ENCODE data around the gene ATXN1. TPM values are rescaled to one million over a fixed set of nuclear protein-coding genes. Genes with fewer than 3 reads are reported as not detected.

The ATXN1 gene
- total and polyA plus RNA-seq, 2 experiments from 2014 or later, result 14.2 to 20.1 TPM

GRCh38 chr6:16731478-16732051 is 29.7 kb downstream of the ATXN1 start:
- Histone ChIP-seq H3K27ac (no peak overlapping the region), H3K4me1 (ENCODE audit: insufficient read depth) (peaks cover 30% of the 10 kb centered on the region), H3K4me3 (no peak overlapping the region), H3K27me3 (replicated peaks; ENCODE audit: insufficient read depth) (no peaks in the 10 kb centered on the region), H3K9ac (no peak overlapping the region), H3K4me2 (ENCODE audit: unreplicated experiment) (no peak overlapping the region), H3K9me2 (ENCODE audit: insufficient read depth) (no peaks in the 10 kb centered on the region), H3K36me3 (ENCODE audit: low read depth) (no peaks in the 10 kb centered on the region), H4K20me1 (ENCODE audit: insufficient read depth) (no peaks in the 10 kb centered on the region), H3K9me3 (ENCODE audit: low read depth) (no peaks in the 10 kb centered on the region), H2AFZ (no peak overlapping the region), H3K79me2 (ENCODE audit: insufficient read depth) (peaks cover 95% of the 10 kb centered on the region), H3F3A (ENCODE audit: insufficient read depth) (peaks cover 26% of the 10 kb centered on the region)
- no peak for DNase-seq
- in situ Hi-C loops (cut with MboI), result no loop called here
- WGBS, 2 experiments (ENCODE audit: low coverage in 1 of 2, low lambda C conversion rate in 2 of 2, missing lambda C conversion rate in 2 of 2), result 83 to 86% methylated on average over 6 of the region's 6 CpGs
- TF ChIP-seq EZH2phosphoT487 (IDR thresholded peaks at IDR 0.05; ENCODE audit: insufficient read depth, low read depth), result no peak
- TF ChIP-seq EZH2 (IDR thresholded peaks at IDR 0.05; ENCODE audit: insufficient read depth, poor library complexity, severe bottlenecking), result no peak

DNA sequence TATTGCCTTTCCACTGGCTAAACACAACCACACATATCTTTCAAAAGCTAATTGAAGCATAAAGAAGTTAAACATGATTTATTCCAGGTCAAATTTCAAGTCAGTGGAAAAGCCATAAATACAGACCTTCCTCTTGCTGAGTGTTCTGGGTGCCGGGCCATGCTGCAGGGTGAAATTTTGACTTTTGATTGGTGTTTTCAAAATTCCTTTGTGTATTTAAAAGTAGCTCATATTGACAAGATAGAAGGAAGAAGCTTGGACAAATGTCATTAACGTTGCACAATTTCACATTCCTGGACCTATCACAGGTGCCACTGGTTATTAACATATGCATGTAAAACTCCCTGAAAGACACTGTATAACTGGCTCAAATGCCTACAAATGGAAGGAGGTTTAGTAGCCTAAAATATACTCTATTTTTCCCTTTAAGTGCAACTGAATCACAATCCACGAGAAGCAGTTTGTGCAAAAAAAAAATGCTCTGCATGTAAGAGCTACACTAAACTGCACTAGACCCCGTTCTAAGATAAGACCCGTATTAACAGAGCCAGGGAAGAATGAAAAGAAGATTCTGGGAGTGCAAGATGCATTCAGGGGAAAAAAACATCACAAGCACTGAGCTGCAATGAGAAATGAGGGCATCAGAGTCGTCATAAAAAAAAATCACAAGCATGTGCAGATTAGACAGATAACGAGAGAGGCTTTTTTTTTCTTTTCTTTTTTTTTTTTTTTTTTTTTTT is 30.4 kb downstream of the ATXN1 start:
- H3K9me2 ChIP-seq (ENCODE audit: insufficient read depth), result no peaks in the 10 kb centered on the region
- TF ChIP-seq EZH2phosphoT487 (IDR thresholded peaks at IDR 0.05; ENCODE audit: insufficient read depth, low read depth) (no peak), EZH2 (IDR thresholded peaks at IDR 0.05; ENCODE audit: insufficient read depth, poor library complexity, severe bottlenecking) (no peak)
- H3K79me2 ChIP-seq (ENCODE audit: insufficient read depth), result peaks cover 89% of the 10 kb centered on the region
- no peaks in the 10 kb centered on the region for H3K27me3 ChIP-seq (replicated peaks; ENCODE audit: insufficient read depth)
- H3K4me3 ChIP-seq, result no peak overlapping the region
- in situ Hi-C loops (cut with MboI), result no loop called here
- no peak for DNase-seq
- H3K4me1 ChIP-seq (ENCODE audit: insufficient read depth), result peaks cover 30% of the 10 kb centered on the region
- no peaks in the 10 kb centered on the region for H3K9me3 ChIP-seq (ENCODE audit: low read depth)
- H3K36me3 ChIP-seq (ENCODE audit: low read depth), result no peaks in the 10 kb centered on the region
- no peak overlapping the region for H3K4me2 ChIP-seq (ENCODE audit: unreplicated experiment)
- no peak overlapping the region for H3K9ac ChIP-seq
- H3F3A ChIP-seq (ENCODE audit: insufficient read depth), result peaks cover 25% of the 10 kb centered on the region
- H2AFZ ChIP-seq, result no peak overlapping the region
- no peaks in the 10 kb centered on the region for H4K20me1 ChIP-seq (ENCODE audit: insufficient read depth)
- 76 to 82% methylated on average over 7 of the region's 7 CpGs for WGBS, 2 experiments (ENCODE audit: low coverage in 1 of 2, low lambda C conversion rate in 2 of 2, missing lambda C conversion rate in 2 of 2)
- no peak overlapping the region for H3K27ac ChIP-seq

DNA sequence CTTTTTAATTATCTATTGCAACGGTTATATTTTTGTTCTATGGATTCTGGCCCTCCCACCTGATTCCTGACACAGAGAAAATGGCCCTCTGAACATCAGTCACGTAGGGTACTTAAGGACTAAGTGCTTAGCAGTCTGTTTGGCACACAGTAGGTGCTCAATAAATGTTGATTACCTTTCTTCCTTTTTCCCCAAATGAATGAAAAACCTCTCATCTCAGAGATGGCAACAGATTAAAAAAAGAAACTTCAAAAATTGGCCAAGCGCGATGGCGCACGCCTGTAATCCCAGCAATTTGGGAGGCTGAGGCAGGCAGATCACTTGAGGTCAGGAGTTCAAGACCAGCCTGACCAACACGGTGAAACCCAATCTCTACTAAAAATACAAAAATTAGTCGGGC is 31.5 kb downstream of the ATXN1 start:
- H3K4me1 ChIP-seq (ENCODE audit: insufficient read depth), result peaks cover 36% of the 10 kb centered on the region
- H3K27me3 ChIP-seq (replicated peaks; ENCODE audit: insufficient read depth), result no peaks in the 10 kb centered on the region
- no peak overlapping the region for H3K4me2 ChIP-seq (ENCODE audit: unreplicated experiment)
- 89 to 95% methylated on average over 8 of the region's 8 CpGs for WGBS, 2 experiments (ENCODE audit: low coverage in 1 of 2, low lambda C conversion rate in 2 of 2, missing lambda C conversion rate in 2 of 2)
- peaks cover 78% of the 10 kb centered on the region for H3K79me2 ChIP-seq (ENCODE audit: insufficient read depth)
- no peak overlapping the region for H2AFZ ChIP-seq
- H4K20me1 ChIP-seq (ENCODE audit: insufficient read depth), result no peaks in the 10 kb centered on the region
- in situ Hi-C loops (cut with MboI), result no loop called here
- TF ChIP-seq EZH2 (IDR thresholded peaks at IDR 0.05; ENCODE audit: insufficient read depth, poor library complexity, severe bottlenecking), result no peak
- no peak for TF ChIP-seq EZH2phosphoT487 (IDR thresholded peaks at IDR 0.05; ENCODE audit: insufficient read depth, low read depth)
- H3K9me2 ChIP-seq (ENCODE audit: insufficient read depth), result no peaks in the 10 kb centered on the region
- no peaks in the 10 kb centered on the region for H3K9me3 ChIP-seq (ENCODE audit: low read depth)
- H3K9ac ChIP-seq, result no peak overlapping the region
- DNase-seq, result no peak
- H3K27ac ChIP-seq, result no peak overlapping the region
- H3F3A ChIP-seq (ENCODE audit: insufficient read depth), result peaks cover 30% of the 10 kb centered on the region
- H3K36me3 ChIP-seq (ENCODE audit: low read depth), result no peaks in the 10 kb centered on the region
- H3K4me3 ChIP-seq, result no peak overlapping the region

- no peaks in the 10 kb centered on the region for H3K9me2 ChIP-seq (ENCODE audit: insufficient read depth)
- H3K9me3 ChIP-seq (ENCODE audit: low read depth), result no peaks in the 10 kb centered on the region
- no peak overlapping the region for H3K4me2 ChIP-seq (ENCODE audit: unreplicated experiment)
- no peak overlapping the region for H3K9ac ChIP-seq
- peak; percentile 61 for DNase-seq
- H3K79me2 ChIP-seq (ENCODE audit: insufficient read depth), result peaks cover 73% of the 10 kb centered on the region
- WGBS, 2 experiments (ENCODE audit: low coverage in 1 of 2, low lambda C conversion rate in 2 of 2, missing lambda C conversion rate in 2 of 2), result 68% methylated on average over 7 of the region's 7 CpGs
- 0 out of 2 replicates have a peak overlapping the region, but pooled peaks have one; percentile 0 for H3K27ac ChIP-seq
- no peaks in the 10 kb centered on the region for H3K27me3 ChIP-seq (replicated peaks; ENCODE audit: insufficient read depth)
- no peaks in the 10 kb centered on the region for H4K20me1 ChIP-seq (ENCODE audit: insufficient read depth)
- no peak overlapping the region for H3K4me3 ChIP-seq
- TF ChIP-seq EZH2phosphoT487 (IDR thresholded peaks at IDR 0.05; ENCODE audit: insufficient read depth, low read depth), result no peak
- no peak for TF ChIP-seq EZH2 (IDR thresholded peaks at IDR 0.05; ENCODE audit: insufficient read depth, poor library complexity, severe bottlenecking)
- peaks cover 36% of the 10 kb centered on the region for H3F3A ChIP-seq (ENCODE audit: insufficient read depth)
- H3K36me3 ChIP-seq (ENCODE audit: low read depth), result no peaks in the 10 kb centered on the region
- H2AFZ ChIP-seq, result no peak overlapping the region
- peaks cover 41% of the 10 kb centered on the region for H3K4me1 ChIP-seq (ENCODE audit: insufficient read depth)
- in situ Hi-C loops (cut with MboI), result no loop called here
Observed at GRCh38 chr6:16729183-16729691, 32.0 kb downstream of the ATXN1 start.

Measured in GM23248 (cell line).